K562 (cell line): Measurements from ENCODE around the gene RNPEPL1. TPM values are rescaled to one million over a fixed set of nuclear protein-coding genes. Genes with fewer than 3 reads are reported as not detected.

Source experiments
- BHLHE40 ChIP-seq: IDR thresholded peaks from 2 replicates; pipeline ENCODE4 v1.6.1; 2011; ENCODE audit warnings: low read length, improper control_type of control experiment
- EGR1 ChIP-seq: fragments of 450-650 bp; conservative IDR thresholded peaks from 2 replicates; pipeline ENCODE4 v1.6.1; 2017; ENCODE audit warnings: mild to moderate bottlenecking
- ETV5 ChIP-seq: sonication (generic); formaldehyde crosslinking; IDR thresholded peaks from 2 replicates; pipeline ENCODE4 v1.4.0; 2020; ENCODE audit warnings: low read depth, mild to moderate bottlenecking, missing genetic modification reagents
- HDAC1 ChIP-seq, 2 experiments: fragments of 450-650 bp; IDR thresholded peaks; 2 replicates each; pipeline ENCODE4 v1.6.1; 2016 to 2017; ENCODE audit warnings: inconsistent platforms in 1 of 2, mild to moderate bottlenecking in 1 of 2, moderate library complexity in 1 of 2
- JUN ChIP-seq, 2 experiments: sonication (generic) in 1 of 2; formaldehyde crosslinking in 1 of 2; IDR thresholded peaks; 2 replicates each; pipeline versions ENCODE4 v1.6.1 to v1.8.0; 2012 to 2022; ENCODE audit warnings: borderline replicate concordance in 2 of 2, mild to moderate bottlenecking in 2 of 2, improper control_type of control experiment in 1 of 2, low read depth in 1 of 2, low read length in 1 of 2, missing genetic modification reagents in 1 of 2
- MTA3 ChIP-seq: fragments of 450-650 bp; formaldehyde crosslinking; IDR thresholded peaks from 2 replicates; pipeline ENCODE4 v1.6.1; 2017; ENCODE audit warnings: mild to moderate bottlenecking, borderline replicate concordance
- MYNN ChIP-seq, 2 experiments: sonication (generic); formaldehyde crosslinking in 1 of 2; IDR thresholded peaks; 2 replicates each; pipeline versions ENCODE4 v1.5.0 to v1.6.1; 2016 to 2020; ENCODE audit warnings: antibody characterized with exemption in 1 of 2, missing genetic modification reagents in 1 of 2
- NFIC ChIP-seq: fragments of 450-650 bp; IDR thresholded peaks from 2 replicates; pipeline ENCODE4 v1.6.1; 2017; ENCODE audit warnings: mild to moderate bottlenecking, inconsistent platforms
- PHF8 ChIP-seq: fragments of 200-600 bp; sonication (generic); IDR thresholded peaks from 2 replicates; pipeline ENCODE4 v1.6.1; 2012; ENCODE audit warnings: mixed run types, mild to moderate bottlenecking, inconsistent platforms, low read length, moderate library complexity, borderline replicate concordance
- POLR2AphosphoS5 ChIP-seq: IDR thresholded peaks from 2 replicates; pipeline ENCODE4 v1.6.1; 2011; ENCODE audit warnings: mild to moderate bottlenecking, low read depth, low read length, moderate library complexity; ENCODE audit not compliant: control insufficient read depth, insufficient read depth
- POLR2B ChIP-seq: fragments of 450-650 bp; IDR thresholded peaks from 2 replicates; pipeline ENCODE4 v1.6.1; 2018; ENCODE audit warnings: low read depth; ENCODE audit not compliant: partially characterized antibody
- RBM39 ChIP-seq: fragments of 200-400 bp; formaldehyde crosslinking; optimal IDR thresholded peaks from 2 replicates; pipeline ENCODE3; 2018; ENCODE audit warnings: low read depth, low read length
- SIN3A ChIP-seq, 2 experiments: fragments of 150-350 bp in 1 of 2; IDR thresholded peaks; 2 replicates each; pipeline ENCODE4 v1.6.1; 2011 to 2016; ENCODE audit warnings: borderline replicate concordance in 2 of 2, low read depth in 2 of 2, low read length in 2 of 2, mild to moderate bottlenecking in 2 of 2, moderate library complexity in 2 of 2; ENCODE audit not compliant: control insufficient read depth in 1 of 2
- TEAD1 ChIP-seq, 2 experiments: fragments of 450-650 bp in 1 of 2; sonication (generic) in 1 of 2; formaldehyde crosslinking; IDR thresholded peaks; 2 replicates each; pipeline versions ENCODE4 v1.4.0 to v1.8.0; 2020 to 2022; ENCODE audit warnings: mild to moderate bottlenecking in 2 of 2, missing genetic modification reagents in 1 of 2
- U2AF1 ChIP-seq: fragments of 200-400 bp; formaldehyde crosslinking; optimal IDR thresholded peaks from 2 replicates; pipeline ENCODE3; 2017; ENCODE audit warnings: mild to moderate bottlenecking, low read depth, low read length, moderate library complexity
- ZBED1 ChIP-seq: IDR thresholded peaks from 2 replicates; pipeline ENCODE4 v1.6.1; 2014
- ZBTB1 ChIP-seq: sonication (generic); formaldehyde crosslinking; IDR thresholded peaks from 2 replicates; pipeline ENCODE4 v1.8.1; 2023; ENCODE audit warnings: missing genetic modification reagents, low read depth, mild to moderate bottlenecking, borderline replicate concordance
- ZKSCAN1 ChIP-seq: fragments of 150-350 bp; IDR thresholded peaks from 2 replicates; pipeline ENCODE4 v1.6.1; 2016; ENCODE audit warnings: low read depth, low read length
- ZKSCAN8 ChIP-seq: fragments of 200-800 bp; sonication (Bioruptor generic); IDR thresholded peaks from 2 replicates; pipeline ENCODE4 v1.6.1; 2016; ENCODE audit warnings: missing genetic modification characterization, missing compliant biosample characterization
- ZNF12 ChIP-seq: sonication (generic); formaldehyde crosslinking; IDR thresholded peaks from 2 replicates; pipeline ENCODE4 v1.4.0; 2020; ENCODE audit warnings: mild to moderate bottlenecking, missing genetic modification reagents
- ZNF316 ChIP-seq: fragments of 450-650 bp; IDR thresholded peaks from 2 replicates; pipeline ENCODE4 v1.6.1; 2016
- ZNF589 ChIP-seq: fragments of 200-800 bp; sonication (Bioruptor generic); IDR thresholded peaks from 2 replicates; pipeline ENCODE4 v1.6.1; 2016; ENCODE audit warnings: low read depth, missing genetic modification characterization, missing compliant biosample characterization
- polyA plus RNA-seq, 8 experiments: library from polyadenylated mRNA; depleted of rRNA in 4 of 8; stranded (reverse) in 5 of 8; unstranded in 3 of 8; fragments of >200 nt; fragmentation: Nextera tagmentation in 2 of 8; fragmentation: Illumina TruSeq in 1 of 8; extraction: Ambion mirVana in 2 of 8; extraction: Trizol in 1 of 8; gene quantifications; 2 replicates each; pipeline versions ENCODE4 v1.2.1 to v1.2.3, GENCODE V29; 2011 to 2014; ENCODE audit warnings: inconsistent platforms in 1 of 8, missing spikeins in 1 of 8
- total RNA-seq, 7 experiments: library from RNA; depleted of rRNA in 6 of 7; stranded (reverse); fragments of >200 nt in 6 of 7; fragmentation: Illumina TruSeq in 2 of 7; extraction: Trizol in 2 of 7; gene quantifications; 2 replicates each; pipeline versions ENCODE4 v1.2.1 to v1.2.3, GENCODE V29; 2011 to 2021; ENCODE audit warnings: low replicate concordance in 1 of 7
- TF ChIP-seq, protein P1 (sequence below): fragments of 250-450 bp; sonication (Bioruptor Pico); IDR thresholded peaks from 2 replicates; pipeline ENCODE4 v1.5.0; 2021; ENCODE audit warnings: mild to moderate bottlenecking, moderate library complexity
- TF ChIP-seq, protein P2 (sequence below): IDR thresholded peaks from 2 replicates; pipeline ENCODE4 v1.6.1; 2016; ENCODE audit warnings: missing genetic modification characterization, missing compliant biosample characterization

RNPEPL1 gene
- total and polyA plus RNA-seq, 9 of the 15 experiments (the other 6 are each of a cell fraction or from before 2014, with no cell fraction given): 0.07 to 38.7 (median 5.6) TPM

DNA sequence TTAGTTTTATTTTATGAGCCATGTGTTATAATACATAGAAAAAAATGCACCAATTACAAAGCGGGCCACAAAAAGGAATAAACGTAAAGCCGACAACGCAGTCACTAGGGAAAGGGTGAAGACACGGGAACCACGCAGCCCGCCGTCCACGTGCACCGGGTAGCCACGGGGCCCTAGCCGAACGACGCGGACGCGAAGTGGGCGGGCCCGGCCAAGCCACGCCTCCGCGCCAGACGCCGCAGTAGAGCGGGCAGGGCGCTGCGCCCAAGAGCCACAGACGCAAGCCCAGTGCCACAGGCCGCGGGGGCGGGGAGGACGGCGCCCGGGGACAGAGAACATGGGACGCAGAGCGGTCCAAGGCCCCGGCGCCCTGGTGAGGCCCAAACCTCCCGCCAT lies 8.2 kb upstream of the RNPEPL1 start, which contains the start of gene DUSP28 (continued):
- TF ChIP-seq MTA3: peak; percentile 61; the same call in 1 of the 2 replicates
- no peak; a peak in 1 of 4 replicates for TF ChIP-seq TEAD1 (CRISPR knock-in tag; IDR thresholded peaks at IDR 0.05)
- TF ChIP-seq, protein P1, sequence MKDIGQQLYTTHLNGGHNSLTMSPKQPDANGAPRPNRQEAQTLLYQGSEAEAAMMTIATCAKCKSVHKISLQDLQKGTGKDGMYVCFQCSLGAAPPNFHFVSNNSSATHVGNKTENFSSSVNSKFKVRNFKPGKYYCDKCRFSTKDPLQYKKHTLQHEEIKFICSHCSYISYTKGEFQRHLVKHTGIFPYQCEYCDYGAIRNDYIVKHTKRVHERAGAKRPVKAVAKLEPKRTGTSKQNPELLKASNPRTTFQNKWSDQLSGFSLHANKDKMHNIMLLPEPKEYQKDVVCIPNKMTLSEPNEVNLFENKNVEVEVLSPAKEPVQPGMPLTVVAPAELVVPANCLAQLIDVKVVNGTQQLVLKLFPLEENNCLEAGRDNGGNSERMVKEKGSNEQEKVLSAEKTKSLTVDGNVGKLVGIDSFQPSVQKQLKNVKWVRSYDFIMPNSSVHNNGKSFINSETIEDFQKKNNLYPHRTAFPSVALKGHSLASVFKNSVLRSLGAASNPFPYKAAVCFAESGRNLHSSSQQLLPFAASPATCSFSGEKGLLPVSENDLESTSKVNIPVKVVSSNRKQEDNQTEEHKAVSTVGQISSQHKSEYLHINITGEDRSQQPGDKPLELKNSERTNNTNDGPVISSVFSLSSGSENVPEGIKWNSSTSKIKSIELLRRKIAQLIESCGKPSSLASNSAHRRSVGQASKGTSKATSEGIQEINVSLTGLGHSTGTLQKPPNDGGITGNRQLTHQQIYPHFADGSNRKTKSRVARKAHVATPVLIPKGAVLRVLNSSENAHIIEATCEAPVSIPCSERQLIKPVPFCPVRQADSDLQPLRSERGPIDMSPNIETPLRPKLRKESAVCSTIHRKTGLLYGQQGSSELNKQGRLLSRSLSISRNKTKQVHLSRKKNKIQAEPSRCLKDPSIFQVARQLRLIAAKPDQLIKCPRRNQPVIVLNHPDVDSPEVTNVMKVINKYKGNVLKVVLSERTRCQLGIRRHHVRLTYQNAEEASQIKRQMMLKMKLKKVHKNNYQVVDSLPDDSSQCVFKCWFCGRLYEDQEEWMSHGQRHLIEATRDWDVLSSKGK: no peak
- peak; percentile 76 for TF ChIP-seq POLR2AphosphoS5
- 0 out of 2 replicates have a peak, but pooled peaks have one; percentile 44 for TF ChIP-seq ZKSCAN8 (CRISPR knock-in tag)
- 0 out of 2 replicates have a peak, but pooled peaks have one; percentile 18 for TF ChIP-seq PHF8
- TF ChIP-seq ZBTB1 (CRISPR knock-in tag): 0 out of 2 replicates have a peak, but pooled peaks have one; percentile 4
- TF ChIP-seq ZNF589 (CRISPR knock-in tag): no peak
- TF ChIP-seq U2AF1: peak; percentile 79
- peak; percentile 31; the same call in 1 of the 2 replicates for TF ChIP-seq ZKSCAN1
- peak; percentile 43; the same call in 1 of the 2 replicates for TF ChIP-seq JUN (IDR thresholded peaks at IDR 0.05; ENCODE audit: borderline replicate concordance, low read depth, low read length)
- TF ChIP-seq JUN (CRISPR knock-in tag; IDR thresholded peaks at IDR 0.05; ENCODE audit: borderline replicate concordance): no peak
- TF ChIP-seq POLR2B: peak; percentile 68
- TF ChIP-seq ZNF12: no peak
- peak; percentile 43 to 85; a peak in 2 of 4 replicates for TF ChIP-seq SIN3A (IDR thresholded peaks at IDR 0.05; ENCODE audit: borderline replicate concordance in 2 of 2, control insufficient read depth in 1 of 2, low read depth in 2 of 2, low read length in 2 of 2)
- TF ChIP-seq BHLHE40: peak; percentile 78
- 0 out of 2 replicates have a peak, but pooled peaks have one; percentile 4 for TF ChIP-seq NFIC
- TF ChIP-seq MYNN (IDR thresholded peaks at IDR 0.05): peak; percentile 38; the same call in 1 of the 2 replicates
- TF ChIP-seq MYNN (CRISPR knock-in tag; IDR thresholded peaks at IDR 0.05): no peak
- TF ChIP-seq ZBED1: 0 out of 2 replicates have a peak, but pooled peaks have one; percentile 11
- no peak for TF ChIP-seq RBM39
- TF ChIP-seq ZNF316: no peak
- peak; percentile 83 for TF ChIP-seq EGR1
- TF ChIP-seq HDAC1 (IDR thresholded peaks at IDR 0.05): peak in 1 of 2 experiments; percentile 91; a peak in 2 of 4 replicates
- TF ChIP-seq, protein P2, sequence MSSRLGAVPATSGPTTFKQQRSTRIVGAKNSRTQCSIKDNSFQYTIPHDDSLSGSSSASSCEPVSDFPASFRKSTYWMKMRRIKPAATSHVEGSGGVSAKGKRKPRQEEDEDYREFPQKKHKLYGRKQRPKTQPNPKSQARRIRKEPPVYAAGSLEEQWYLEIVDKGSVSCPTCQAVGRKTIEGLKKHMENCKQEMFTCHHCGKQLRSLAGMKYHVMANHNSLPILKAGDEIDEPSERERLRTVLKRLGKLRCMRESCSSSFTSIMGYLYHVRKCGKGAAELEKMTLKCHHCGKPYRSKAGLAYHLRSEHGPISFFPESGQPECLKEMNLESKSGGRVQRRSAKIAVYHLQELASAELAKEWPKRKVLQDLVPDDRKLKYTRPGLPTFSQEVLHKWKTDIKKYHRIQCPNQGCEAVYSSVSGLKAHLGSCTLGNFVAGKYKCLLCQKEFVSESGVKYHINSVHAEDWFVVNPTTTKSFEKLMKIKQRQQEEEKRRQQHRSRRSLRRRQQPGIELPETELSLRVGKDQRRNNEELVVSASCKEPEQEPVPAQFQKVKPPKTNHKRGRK (tag): no peak
- TF ChIP-seq ETV5 (CRISPR knock-in tag): 0 out of 2 replicates have a peak, but pooled peaks have one; percentile 21
